Neural cell (in vitro differentiated cells): Measurements from ENCODE around the gene FGGY.

Experiments used
- CTCF ChIP-seq: fragments of 450-650 bp; IDR thresholded peaks from 2 replicates; pipeline ENCODE4 v1.5.1; 2014; ENCODE audit warnings: antibody characterized with exemption, mild to moderate bottlenecking, moderate library complexity; ENCODE audit not compliant: poor library complexity, severe bottlenecking
- EP300 ChIP-seq: fragments of 450-650 bp; conservative IDR thresholded peaks from 2 replicates; pipeline ENCODE4 v1.6.1; 2014; ENCODE audit warnings: antibody characterized with exemption, mild to moderate bottlenecking, moderate library complexity; ENCODE audit not compliant: poor library complexity, severe bottlenecking
- EZH2 ChIP-seq: fragments of 200-600, 300-800 bp; shearing (Covaris generic), sonication (generic); IDR thresholded peaks from 2 replicates; pipeline ENCODE4 v1.6.1; 2014; ENCODE audit warnings: antibody characterized with exemption, low read length, borderline replicate concordance, mild to moderate bottlenecking; ENCODE audit not compliant: insufficient read depth, poor library complexity, severe bottlenecking
- RAD21 ChIP-seq: fragments of 450-650 bp; conservative IDR thresholded peaks from 2 replicates; pipeline ENCODE4 v1.6.1; 2014; ENCODE audit warnings: antibody characterized with exemption, mild to moderate bottlenecking, moderate library complexity
- TAF1 ChIP-seq: IDR thresholded peaks from 2 replicates; pipeline ENCODE4 v1.6.1; 2012; ENCODE audit warnings: low read depth

- TF ChIP-seq EZH2, result no peak
- TF ChIP-seq CTCF, result no peak
- TF ChIP-seq TAF1, result no peak
- TF ChIP-seq RAD21, result no peak
- TF ChIP-seq EP300, result no peak
Observed at GRCh38 chr1:59509341-59509875, 212.5 kb downstream of the FGGY start.
